Embryonic facial prominence (tissue), 1 donor: ENCODE measurements around the gene RUNX1.
"Not testable (repeated sequence)": the region's sequence is repeated elsewhere in the genome, so short reads cannot be mapped to it uniquely, and the experiment has no call there.

Source experiments
- DNase-seq: peaks from one replicate; pipeline ENCODE4 v3.0.0-alpha.2; 2016; ENCODE audit errors: extremely low spot score

The RUNX1 gene

DNA sequence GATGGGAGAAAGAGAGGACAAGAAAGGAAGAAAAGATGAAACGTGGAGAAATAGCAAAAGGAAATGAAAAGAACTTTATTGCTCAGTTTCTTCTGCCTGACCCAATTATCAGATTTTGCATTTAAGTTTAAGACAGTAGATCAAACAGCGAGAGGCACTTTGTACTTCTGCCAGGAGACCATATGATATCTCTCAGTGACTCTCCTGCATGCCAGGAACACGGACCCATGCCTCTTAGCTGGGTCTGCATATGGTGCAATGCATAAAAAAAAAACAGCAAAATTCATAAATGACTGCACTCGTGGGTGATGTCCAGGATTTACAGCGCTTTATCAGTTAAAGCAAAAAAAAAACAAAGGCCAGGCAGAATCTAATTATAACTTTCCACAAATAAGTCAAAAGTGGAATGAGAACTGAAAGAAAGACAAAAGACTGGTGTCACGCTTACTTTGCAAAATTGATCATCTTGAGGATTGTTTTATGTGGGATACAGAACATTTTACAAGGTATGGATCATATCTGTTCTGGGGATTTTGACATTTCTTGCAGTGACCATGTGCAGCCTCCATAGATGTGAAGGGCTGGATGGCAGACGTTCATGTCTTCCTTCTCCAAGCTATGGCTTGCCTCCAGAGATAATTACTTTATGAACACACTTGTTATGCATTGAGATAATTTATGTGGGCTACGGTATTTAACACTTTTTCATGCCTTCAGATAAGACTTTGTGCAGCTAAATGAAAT is 79.5 kb downstream of the RUNX1 start:
- no peak for DNase-seq

DNA sequence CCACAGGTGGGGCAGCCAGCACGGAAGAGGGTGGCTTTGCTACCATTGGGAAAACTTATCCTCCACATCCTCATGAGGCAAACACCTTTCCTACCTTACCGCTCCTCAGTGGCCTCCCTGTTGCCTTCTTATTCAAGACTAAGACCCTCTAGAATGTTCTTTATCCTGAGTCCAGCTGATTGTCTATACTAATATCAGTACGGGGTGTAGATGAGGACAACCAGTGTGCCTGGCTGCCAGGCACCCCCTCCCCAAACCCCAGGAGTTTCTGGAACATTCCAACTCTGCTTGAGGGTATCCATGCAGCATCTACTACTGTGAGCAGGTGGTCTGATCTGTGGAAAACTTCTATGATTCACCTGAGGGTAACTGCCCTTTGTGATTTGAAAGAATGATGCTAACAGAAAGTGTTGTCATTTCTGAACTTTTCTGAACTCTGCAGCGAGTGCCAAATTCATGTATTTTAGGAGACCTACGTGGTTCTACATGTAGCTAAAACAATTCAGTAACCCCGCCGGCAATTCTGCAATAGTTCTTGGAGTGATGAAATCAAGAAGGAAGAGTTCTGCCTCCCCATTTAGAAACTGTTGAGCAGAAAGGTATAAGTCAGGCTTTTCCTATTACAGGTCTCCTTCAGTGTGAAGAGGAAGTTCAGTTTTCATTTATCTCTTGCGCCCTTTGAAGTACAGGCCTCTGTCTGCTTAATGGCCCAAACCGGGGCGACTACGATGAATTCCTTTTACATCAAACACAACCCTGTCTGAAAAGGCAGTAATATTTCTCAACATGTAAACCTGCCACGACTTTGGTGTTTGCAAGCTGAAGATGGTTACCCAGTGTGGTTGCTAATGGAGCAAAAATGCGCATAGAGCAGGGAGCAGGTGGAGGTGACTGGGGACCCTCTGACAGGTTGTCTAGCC is 80.4 kb downstream of the RUNX1 start:
- DNase-seq: no peak

- no peak for DNase-seq
These were observed 81.4 kb downstream of the RUNX1 start for GRCh38 chr21:34967509-34968289.

- DNase-seq: not testable (repeated sequence)
These were observed 82.2 kb downstream of the RUNX1 start for GRCh38 chr21:34966881-34967280.

DNA sequence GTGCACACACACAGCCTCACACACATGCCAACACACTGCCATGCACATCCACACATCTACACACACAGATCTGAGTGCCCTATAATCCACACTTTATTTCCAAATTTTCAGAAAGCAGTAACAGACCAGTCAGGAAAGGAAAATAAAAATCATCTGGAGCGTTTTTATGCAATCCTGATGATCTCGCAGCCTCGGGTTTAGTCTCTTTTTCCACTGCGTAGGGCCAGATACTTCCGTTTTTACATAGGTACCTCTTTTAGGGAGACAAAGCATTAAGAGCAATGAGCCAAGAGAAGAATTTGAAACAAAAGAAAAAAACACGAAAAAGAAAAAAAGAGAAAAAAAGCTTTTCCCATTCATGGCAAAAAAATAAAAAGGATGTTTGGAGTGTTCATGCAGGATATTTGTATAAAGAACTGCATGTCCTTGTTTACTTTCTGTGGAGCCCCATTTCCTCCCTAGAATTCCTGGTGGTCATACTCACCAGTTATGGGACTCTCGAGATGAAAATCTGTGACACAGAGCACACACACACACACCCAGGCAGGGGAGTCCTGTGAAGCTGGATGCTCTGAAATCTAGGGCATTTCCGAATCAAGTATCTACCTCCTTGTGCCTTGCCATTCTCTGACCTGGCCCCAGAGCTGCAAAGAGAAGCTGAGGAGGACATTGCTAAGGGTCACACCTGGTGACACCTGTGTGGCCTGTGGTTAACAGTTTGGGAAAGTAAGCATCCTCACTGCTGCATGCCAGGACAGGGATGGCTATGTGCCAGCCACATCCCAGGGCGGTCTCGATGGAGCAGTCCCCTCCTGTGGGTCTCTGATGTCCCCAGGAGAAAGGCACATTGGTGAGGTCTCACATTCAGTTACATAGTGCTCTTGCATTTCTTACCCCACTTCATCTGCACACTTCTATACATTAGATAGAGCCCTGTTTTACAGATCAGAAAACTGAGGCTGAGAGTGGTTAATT is 83.6 kb downstream of the RUNX1 start:
- no peak for DNase-seq

DNA sequence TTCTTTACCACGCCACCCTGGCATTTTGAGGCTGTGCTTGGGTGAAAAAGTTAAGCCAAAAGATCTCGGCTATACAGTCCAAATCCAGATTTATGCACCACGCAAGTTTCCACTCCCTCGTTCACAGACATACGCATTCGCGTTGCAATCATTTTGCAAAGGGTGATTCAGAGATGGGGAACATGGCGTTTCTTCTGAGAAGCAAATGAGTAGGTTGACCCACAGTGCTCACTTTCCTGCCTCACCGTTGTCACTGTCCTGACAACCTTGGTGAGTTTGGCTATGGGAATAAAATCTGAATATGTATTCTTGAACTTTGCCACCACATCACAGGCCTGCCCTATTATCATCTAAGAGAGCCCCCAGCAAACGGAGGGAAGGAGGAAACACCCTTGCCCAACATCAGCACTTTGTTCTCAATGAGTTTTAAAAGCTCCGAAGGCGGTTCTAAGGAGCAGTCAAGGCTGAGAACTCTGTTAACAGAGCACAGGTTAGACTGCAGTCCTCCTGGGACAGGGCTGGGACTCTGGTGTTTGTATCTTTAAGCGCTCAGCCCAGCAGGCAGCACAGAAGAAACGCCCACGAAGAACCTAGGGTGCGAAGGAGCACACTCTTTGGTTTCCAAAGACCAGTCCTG is 86.4 kb downstream of the RUNX1 start:
- DNase-seq: no peak

DNA sequence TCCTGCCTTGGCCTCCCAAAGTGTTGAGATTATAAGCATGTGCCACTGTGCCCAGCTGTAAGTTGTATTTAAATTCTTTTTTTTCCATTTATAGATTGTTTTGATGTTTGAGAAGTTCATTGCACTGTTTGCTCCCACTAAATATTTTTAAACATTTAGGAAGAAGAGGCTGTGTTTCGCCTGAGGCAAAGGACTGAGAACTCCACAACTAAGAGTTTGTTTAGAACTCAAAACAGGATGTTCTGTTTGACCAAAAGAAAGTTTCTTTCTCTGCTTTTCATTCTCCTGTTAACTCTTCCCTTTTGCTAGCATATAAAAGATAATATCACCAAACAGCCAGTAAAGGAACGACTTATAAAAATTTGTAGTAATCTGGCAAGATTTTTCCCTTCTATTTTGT is 87.0 kb downstream of the RUNX1 start:
- no peak for DNase-seq

- no peak for DNase-seq
These were observed 88.4 kb downstream of the RUNX1 start for GRCh38 chr21:34960687-34961086.

GRCh38 chr21:34959607-34960006 is 89.5 kb downstream of the RUNX1 start:
- DNase-seq: no peak

GRCh38 chr21:34958040-34958439 is 91.1 kb downstream of the RUNX1 start:
- DNase-seq: no peak

GRCh38 chr21:34956416-34957316 is 92.4 kb downstream of the RUNX1 start:
- DNase-seq: no peak

- DNase-seq: no peak
These were observed 95.2 kb downstream of the RUNX1 start for GRCh38 chr21:34953950-34954349.

- DNase-seq: no peak
These were observed 96.4 kb downstream of the RUNX1 start for GRCh38 chr21:34952701-34953100.

GRCh38 chr21:34951868-34952267 is 97.2 kb downstream of the RUNX1 start:
- not testable (repeated sequence) for DNase-seq

GRCh38 chr21:34950980-34951379 is 98.1 kb downstream of the RUNX1 start:
- no peak for DNase-seq

DNA sequence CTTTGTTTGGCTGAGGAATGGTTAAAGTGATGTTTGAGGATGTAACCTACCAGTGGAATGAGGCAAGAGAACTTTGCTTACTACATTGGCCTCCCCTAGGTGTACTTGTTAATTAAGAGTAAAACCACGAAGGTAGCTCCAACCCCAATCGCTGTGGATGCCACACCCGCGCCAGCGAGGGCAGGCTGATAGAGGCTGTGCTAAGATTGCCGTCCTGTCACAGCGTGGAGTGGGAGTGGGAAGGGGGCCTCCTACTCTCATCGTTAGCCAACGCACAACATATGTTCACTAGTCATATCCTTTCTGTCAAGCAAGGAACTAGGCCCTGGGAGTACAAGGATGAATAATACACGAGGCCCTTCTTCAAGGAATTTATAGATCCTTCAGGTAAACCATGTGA is 99.6 kb downstream of the RUNX1 start:
- DNase-seq: no peak

DNA sequence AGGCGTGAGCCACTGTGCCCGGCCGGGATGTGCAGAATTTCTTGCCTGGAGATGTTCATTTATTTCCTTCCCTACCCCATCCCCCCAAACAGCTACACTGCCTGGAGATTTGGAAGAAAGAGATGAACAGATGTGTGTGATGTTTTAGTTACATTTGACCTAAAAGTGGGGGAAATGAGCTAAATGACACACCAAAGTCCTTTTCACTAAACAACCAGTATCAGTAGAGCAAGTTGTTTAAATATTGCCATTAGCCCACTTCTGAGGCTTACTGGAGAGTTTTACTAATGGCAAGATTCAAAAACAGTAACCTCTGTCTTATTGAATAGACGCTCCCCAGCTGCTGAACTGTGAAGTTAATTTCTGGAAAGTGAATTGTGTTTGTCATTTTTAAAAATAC is 100.1 kb downstream of the RUNX1 start:
- DNase-seq: no peak

GRCh38 chr21:34948157-34948556 is 100.9 kb downstream of the RUNX1 start:
- no peak for DNase-seq

GRCh38 chr21:34946916-34947534 is 102.1 kb downstream of the RUNX1 start:
- no peak for DNase-seq
